H9 (cell line): ENCODE results near the gene PRRT1B. TPM values are rescaled to one million over a fixed set of nuclear protein-coding genes. Genes with fewer than 3 reads are reported as not detected.
A peak's percentile ranks its signal among the peaks of the same experiment; 100 is the strongest.

Experiments used
- DNase-seq: peaks from one replicate; pipeline ENCODE4 v3.0.0-alpha.2; 2017
- H2AFZ ChIP-seq: one replicate; pipeline ENCODE4 v1.6.1; 2013; ENCODE audit warnings: mild to moderate bottlenecking, low read length, control low read depth, moderate library complexity
- H2AK5ac ChIP-seq: 2 replicates; pipeline ENCODE4 v1.6.1; 2013; ENCODE audit warnings: low read length, control low read depth, mixed read lengths; ENCODE audit not compliant: insufficient read length
- H2BK120ac ChIP-seq: one replicate; pipeline ENCODE4 v1.6.1; 2013; ENCODE audit warnings: low read depth, mild to moderate bottlenecking, low read length, control low read depth, inconsistent platforms; ENCODE audit not compliant: poor library complexity, severe bottlenecking
- H2BK12ac ChIP-seq: 2 replicates; pipeline ENCODE4 v1.6.1; 2013; ENCODE audit warnings: low read length, control low read depth, mixed read lengths, low read depth; ENCODE audit not compliant: insufficient read length
- H2BK15ac ChIP-seq: 2 replicates; pipeline ENCODE4 v1.6.1; 2013; ENCODE audit warnings: low read depth, low read length, control low read depth
- H2BK20ac ChIP-seq: one replicate; pipeline ENCODE4 v1.6.1; 2013; ENCODE audit warnings: low read depth, mild to moderate bottlenecking, low read length, control low read depth, inconsistent platforms; ENCODE audit not compliant: poor library complexity, severe bottlenecking
- H2BK5ac ChIP-seq: 2 replicates; pipeline ENCODE4 v1.6.1; 2013; ENCODE audit warnings: low read length, control low read depth, mixed read lengths; ENCODE audit not compliant: insufficient read length
- H3K14ac ChIP-seq: 2 replicates; pipeline ENCODE4 v1.6.1; 2013; ENCODE audit warnings: low read length, control low read depth; ENCODE audit not compliant: insufficient read depth
- H3K18ac ChIP-seq: 2 replicates; pipeline ENCODE4 v1.6.1; 2013; ENCODE audit warnings: low read depth, mild to moderate bottlenecking, mixed read lengths, low read length, control low read depth; ENCODE audit not compliant: insufficient read length
- H3K23ac ChIP-seq: 2 replicates; pipeline ENCODE4 v1.6.1; 2013; ENCODE audit warnings: low read length, control low read depth, mixed read lengths, low read depth; ENCODE audit not compliant: insufficient read length
- H3K23me2 ChIP-seq: 2 replicates; pipeline ENCODE4 v1.6.1; 2013; ENCODE audit warnings: low read depth, mild to moderate bottlenecking, mixed read lengths, low read length, control low read depth; ENCODE audit not compliant: insufficient read length, poor library complexity, severe bottlenecking
- H3K27ac ChIP-seq: 2 replicates; pipeline ENCODE4 v1.5.1; 2013; ENCODE audit warnings: low read length, control low read depth, mixed read lengths, low read depth; ENCODE audit not compliant: insufficient read length
- H3K27me3 ChIP-seq: 2 replicates; pipeline ENCODE4 v1.6.1; 2013; ENCODE audit warnings: low read length, control low read depth, inconsistent platforms; ENCODE audit not compliant: insufficient read depth
- H3K4ac ChIP-seq: 2 replicates; pipeline ENCODE4 v1.6.1; 2013; ENCODE audit warnings: low read depth, mild to moderate bottlenecking, control low read depth, inconsistent platforms, low read length, moderate library complexity
- H3K4me1 ChIP-seq: 2 replicates; pipeline ENCODE4 v1.6.1; 2013; ENCODE audit warnings: low read length, control low read depth, inconsistent platforms; ENCODE audit not compliant: insufficient read depth
- H3K4me2 ChIP-seq: 2 replicates; pipeline ENCODE4 v1.6.1; 2013; ENCODE audit warnings: low read length, control low read depth, mixed read lengths; ENCODE audit not compliant: insufficient read length, insufficient read depth
- H3K56ac ChIP-seq: 2 replicates; pipeline ENCODE4 v1.6.1; 2013; ENCODE audit warnings: low read depth, mild to moderate bottlenecking, mixed read lengths, low read length, control low read depth; ENCODE audit not compliant: insufficient read length
- H3K79me1 ChIP-seq: 2 replicates; pipeline ENCODE4 v1.6.1; 2013; ENCODE audit warnings: low read depth, mild to moderate bottlenecking, moderate library complexity, low read length, control low read depth, inconsistent platforms; ENCODE audit not compliant: insufficient read depth, poor library complexity, severe bottlenecking
- H3K79me2 ChIP-seq: 2 replicates; pipeline ENCODE4 v1.6.1; 2013; ENCODE audit warnings: low read length, control low read depth, inconsistent platforms; ENCODE audit not compliant: insufficient read depth
- H3K9ac ChIP-seq: 2 replicates; pipeline ENCODE4 v1.6.1; 2013; ENCODE audit warnings: low read length, control low read depth, mixed read lengths; ENCODE audit not compliant: insufficient read length; ENCODE audit errors: extremely low read depth
- H3K9me3 ChIP-seq: one replicate; pipeline ENCODE4 v1.6.1; 2013; ENCODE audit warnings: low read depth, low read length, inconsistent platforms; ENCODE audit not compliant: control insufficient read depth
- H3T11ph ChIP-seq: one replicate; pipeline ENCODE4 v1.6.1; 2013; ENCODE audit warnings: mild to moderate bottlenecking, low read length, control low read depth, inconsistent platforms
- H4K20me1 ChIP-seq: one replicate; pipeline ENCODE4 v1.6.1; 2013; ENCODE audit not compliant: control insufficient read depth, insufficient read length, insufficient read depth
- H4K5ac ChIP-seq: 2 replicates; pipeline ENCODE4 v1.6.1; 2013; ENCODE audit warnings: low read depth, mild to moderate bottlenecking, mixed read lengths, low read length, control low read depth; ENCODE audit not compliant: insufficient read length
- H4K8ac ChIP-seq: replicated peaks from 2 replicates; pipeline ENCODE4 v1.6.1; 2013; ENCODE audit warnings: low read length, control low read depth, mixed read lengths, low read depth; ENCODE audit not compliant: insufficient read length
- H4K91ac ChIP-seq: 2 replicates; pipeline ENCODE4 v1.6.1; 2013; ENCODE audit warnings: low read depth, mild to moderate bottlenecking, moderate library complexity, mixed read lengths, low read length, control low read depth; ENCODE audit not compliant: insufficient read length
- H3K27ac Mint-ChIP-seq, 3 experiments: 2 replicates in 2 of 3; 3 replicates in 1 of 3; pipeline ENCODE4 v1.8.0; 2020 to 2021; ENCODE audit warnings: mixed read lengths in 3 of 3, mild to moderate bottlenecking in 1 of 3, moderate library complexity in 1 of 3
- H3K27me3 Mint-ChIP-seq: 2 replicates; pipeline ENCODE4 v1.8.0; 2021; ENCODE audit warnings: low read depth, mild to moderate bottlenecking, moderate library complexity, mixed read lengths
- H3K36me3 Mint-ChIP-seq, 3 experiments: 2 replicates in 2 of 3; 3 replicates in 1 of 3; pipeline ENCODE4 v1.8.0; 2020 to 2021; ENCODE audit warnings: low read depth in 3 of 3, mixed read lengths in 3 of 3; ENCODE audit not compliant: insufficient read depth in 1 of 3
- H3K4me1 Mint-ChIP-seq, 2 experiments: 2 replicates each; pipeline ENCODE4 v1.8.0; 2020; ENCODE audit warnings: mixed read lengths in 2 of 2
- H3K4me3 Mint-ChIP-seq, 2 experiments: 2 replicates in 1 of 2; 3 replicates in 1 of 2; pipeline ENCODE4 v1.8.0; 2020 to 2021; ENCODE audit warnings: mild to moderate bottlenecking in 2 of 2, mixed read lengths in 2 of 2, moderate library complexity in 1 of 2
- H3K9me3 Mint-ChIP-seq, 2 experiments: 2 replicates in 1 of 2; 3 replicates in 1 of 2; pipeline ENCODE4 v1.8.0; 2020; ENCODE audit warnings: mild to moderate bottlenecking in 2 of 2, mixed read lengths in 2 of 2, moderate library complexity in 1 of 2
- CTCF ChIP-seq: fragments of 200-600 bp; sonication (generic); conservative IDR thresholded peaks from 3 replicates; pipeline ENCODE4 v1.8.0; 2021; ENCODE audit warnings: antibody characterized with exemption, mild to moderate bottlenecking
- WGBS: extraction: QIAGEN DNeasy Blood & Tissue Kit; methylation state at CpG from one replicate; pipeline ENCODE4 v1.1.7; 2013; ENCODE audit warnings: missing lambda C conversion rate, low lambda C conversion rate, mixed read lengths; ENCODE audit not compliant: insufficient read length; ENCODE audit errors: extremely low coverage; 5-methylcytosine and 5-hydroxymethylcytosine counted together
- long read RNA-seq: library from polyadenylated mRNA; unstranded; transcript quantifications from one replicate; pipeline ENCODE4 v2.0.0, GENCODE V29; 2020
- total RNA-seq: library from RNA; stranded (reverse); gene quantifications from 2 replicates; pipeline ENCODE4 v1.2.1, GENCODE V29; 2021

Gene PRRT1B
- total RNA-seq, result 0.72 and 1.0 TPM in 2 replicates
- long read RNA-seq, result 0 reads

- H3K27me3 Mint-ChIP-seq, result peaks cover 48% of the 10 kb centered on the region
- Histone ChIP-seq H3K9ac (no peak within 1 kb of the TSS), H3K4me2 (peak within 1 kb of the TSS; percentile 24)
Measured at GRCh38 chr9:131545003-131545785, at the start of gene PRRT1B. TSS of gene PRRT1B (plus strand) at chr9:131545523. CDS start at chr9:131545616, 93 bp downstream.

More at GRCh38 chr9:131545003-131545785, at the start of gene PRRT1B:
- Histone ChIP-seq H4K8ac (no peak within 1 kb of the TSS), H4K91ac (no peak within 1 kb of the TSS), H2BK5ac (no peak within 1 kb of the TSS), H3K18ac (no peak within 1 kb of the TSS), H3K56ac (no peak within 1 kb of the TSS), H3K23me2 (peaks cover 7% of the 10 kb centered on the region), H3K14ac (no peak within 1 kb of the TSS), H4K20me1 (no peaks in the 10 kb centered on the region), H3K9me3 (peaks cover 5% of the 10 kb centered on the region), H3K27me3 (no peaks in the 10 kb centered on the region; the same call in 1 of the 2 replicates), H4K5ac (no peak within 1 kb of the TSS), H3K4me1 (no peaks in the 10 kb centered on the region), H2BK120ac (no peak within 1 kb of the TSS), H3K23ac (no peak within 1 kb of the TSS), H2AFZ (no peak within 1 kb of the TSS), H3K27ac (no peak within 1 kb of the TSS), H2AK5ac (no peak within 1 kb of the TSS), H2BK20ac (no peak within 1 kb of the TSS), H3K79me1 (no peaks in the 10 kb centered on the region), H3T11ph (no peak within 1 kb of the TSS), H2BK12ac (no peak within 1 kb of the TSS), H3K79me2 (no peaks in the 10 kb centered on the region), H3K4ac (no peak within 1 kb of the TSS), H2BK15ac (no peak within 1 kb of the TSS)
- TF ChIP-seq CTCF, result no peak
- no peak for DNase-seq
- peaks cover 9 to 39% (median 24%) of the 10 kb centered on the region in 3 experiments for H3K36me3 Mint-ChIP-seq
- peaks cover 57 to 60% of the 10 kb centered on the region in 2 experiments for H3K9me3 Mint-ChIP-seq
- no peaks in the 10 kb centered on the region for H3K4me1 Mint-ChIP-seq
- no CpG with 5 or more reads among the region's 50 CpGs for WGBS
- peak within 1 kb of the TSS in 1 of 2 experiments; percentile 63; a peak in 2 of 5 replicates for H3K4me3 Mint-ChIP-seq
- no peak within 1 kb of the TSS for H3K27ac Mint-ChIP-seq
